ENCODE measurements around the gene CNTRL. TPM values are rescaled to one million over a fixed set of nuclear protein-coding genes. Genes with fewer than 3 reads are reported as not detected.
"Not testable (repeated sequence)": the region's sequence is repeated elsewhere in the genome, so short reads cannot be mapped to it uniquely, and the experiment has no call there.

Gene CNTRL
- total RNA-seq, 2 experiments from 2014 or later, result 62.8 to 69.8 TPM

- H3K27me3 Mint-ChIP-seq, result no peaks in the 10 kb centered on the region
- intact Hi-C loops (cut with micrococcal nuclease), result no loop called here
- no peak for DNase-seq
- peaks cover 9% of the 10 kb centered on the region for H3K4me1 Mint-ChIP-seq (ENCODE audit: low read depth)
- ATAC-seq, result no peak
- peaks cover 75% of the 10 kb centered on the region for H3K36me3 Mint-ChIP-seq (ENCODE audit: low read depth)
- POLR2A ChIA-PET, result interaction anchor here (0.7 to 1.0 kb wide), 2 partner anchors 11 to 27 kb away, joined by 3 read pairs; no protein-coding TSS in a partner anchor
- CTCF ChIA-PET, result interaction anchor here (0.9 kb wide), 1 partner anchor 13 kb away, joined by 3 read pairs; no protein-coding TSS in a partner anchor
- peak overlapping the region; percentile 65 for H3K27ac Mint-ChIP-seq
- TF ChIP-seq, protein P1, sequence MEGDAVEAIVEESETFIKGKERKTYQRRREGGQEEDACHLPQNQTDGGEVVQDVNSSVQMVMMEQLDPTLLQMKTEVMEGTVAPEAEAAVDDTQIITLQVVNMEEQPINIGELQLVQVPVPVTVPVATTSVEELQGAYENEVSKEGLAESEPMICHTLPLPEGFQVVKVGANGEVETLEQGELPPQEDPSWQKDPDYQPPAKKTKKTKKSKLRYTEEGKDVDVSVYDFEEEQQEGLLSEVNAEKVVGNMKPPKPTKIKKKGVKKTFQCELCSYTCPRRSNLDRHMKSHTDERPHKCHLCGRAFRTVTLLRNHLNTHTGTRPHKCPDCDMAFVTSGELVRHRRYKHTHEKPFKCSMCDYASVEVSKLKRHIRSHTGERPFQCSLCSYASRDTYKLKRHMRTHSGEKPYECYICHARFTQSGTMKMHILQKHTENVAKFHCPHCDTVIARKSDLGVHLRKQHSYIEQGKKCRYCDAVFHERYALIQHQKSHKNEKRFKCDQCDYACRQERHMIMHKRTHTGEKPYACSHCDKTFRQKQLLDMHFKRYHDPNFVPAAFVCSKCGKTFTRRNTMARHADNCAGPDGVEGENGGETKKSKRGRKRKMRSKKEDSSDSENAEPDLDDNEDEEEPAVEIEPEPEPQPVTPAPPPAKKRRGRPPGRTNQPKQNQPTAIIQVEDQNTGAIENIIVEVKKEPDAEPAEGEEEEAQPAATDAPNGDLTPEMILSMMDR (IDR thresholded peaks at IDR 0.05), result no peak
- H3K4me3 Mint-ChIP-seq, result no peak overlapping the region
- no peaks in the 10 kb centered on the region for H3K9me3 Mint-ChIP-seq
Observed at GRCh38 chr9:121173501-121173900, 98.7 kb downstream of the CNTRL start.

DNA sequence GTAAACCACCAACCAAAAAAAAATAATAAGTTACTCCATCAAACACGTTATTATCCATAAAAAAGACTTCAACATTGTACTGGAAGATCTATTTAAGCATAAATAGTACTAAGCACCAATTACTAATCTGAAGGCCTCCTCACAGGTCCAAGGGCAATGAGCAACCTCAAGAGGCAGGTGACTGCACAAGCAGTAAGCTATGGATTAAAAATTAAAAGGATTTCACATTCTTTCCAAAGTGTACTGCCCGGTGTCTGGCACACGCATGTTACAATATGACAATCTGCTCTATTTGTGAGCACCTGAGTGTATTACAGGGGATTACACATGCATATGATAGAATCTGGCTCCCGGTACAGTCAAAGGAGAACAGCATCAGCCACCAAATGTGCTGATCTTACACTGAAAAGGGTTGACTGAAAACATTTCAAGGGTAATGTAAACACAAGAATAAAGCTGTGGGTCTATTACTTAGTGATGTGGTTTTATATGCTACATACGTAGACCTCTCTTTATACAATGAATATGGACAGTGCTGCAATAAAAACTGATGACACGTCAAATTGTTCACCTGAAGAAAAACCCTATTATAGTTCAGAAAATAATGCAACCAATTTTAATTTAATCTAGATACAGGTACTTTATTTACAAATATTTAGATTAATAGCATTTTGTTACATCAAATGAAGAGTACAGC, 104.1 kb downstream of the CNTRL start:
- Mint-ChIP-seq H3K27me3 (no peaks in the 10 kb centered on the region), H3K4me3 (no peak overlapping the region), H3K27ac (peak overlapping the region; percentile 77), H3K9me3 (no peaks in the 10 kb centered on the region), H3K4me1 (ENCODE audit: low read depth) (peaks cover 19% of the 10 kb centered on the region), H3K36me3 (ENCODE audit: low read depth) (peaks cover 62% of the 10 kb centered on the region)
- ChIA-PET POLR2A (interaction anchor here (0.7 kb wide), 1 partner anchor 9 kb away, joined by 3 read pairs; no protein-coding TSS in a partner anchor), CTCF (interaction anchor here (1.9 kb wide), 1 partner anchor 8 kb away, joined by 5 read pairs; no protein-coding TSS in a partner anchor)
- DNase-seq (no peak), ATAC-seq (no peak)
- TF ChIP-seq, protein P1 (IDR thresholded peaks at IDR 0.05), result no peak
- intact Hi-C loops (cut with micrococcal nuclease), result no loop called here

DNA sequence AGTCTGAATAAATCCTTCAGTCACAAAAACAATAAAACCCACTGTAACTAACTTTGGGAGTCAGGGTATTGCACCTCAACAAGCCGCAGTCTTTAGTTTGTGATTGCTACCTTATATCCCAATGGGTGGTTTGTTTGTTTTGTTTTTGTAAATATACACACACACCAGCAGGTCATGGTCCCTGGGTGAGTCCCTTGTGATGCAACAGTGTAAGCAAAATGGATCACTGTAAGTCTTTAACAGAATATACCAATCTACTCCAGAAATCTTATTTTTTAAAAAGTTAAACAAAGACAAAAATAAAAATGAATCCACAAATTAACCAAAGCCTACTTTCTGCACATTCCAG, 104.6 kb downstream of the CNTRL start:
- H3K4me1 Mint-ChIP-seq (ENCODE audit: low read depth), result peaks cover 24% of the 10 kb centered on the region
- H3K27me3 Mint-ChIP-seq; ATAC-seq; intact Hi-C loops (cut with micrococcal nuclease); H3K9me3 Mint-ChIP-seq; DNase-seq; H3K4me3 Mint-ChIP-seq: not testable (repeated sequence)
- peaks cover 62% of the 10 kb centered on the region for H3K36me3 Mint-ChIP-seq (ENCODE audit: low read depth)
- ChIA-PET CTCF (interaction anchor here (1.9 kb wide), 1 partner anchor 8 kb away, joined by 5 read pairs; no protein-coding TSS in a partner anchor), POLR2A (interaction anchor here (0.7 kb wide), 1 partner anchor 10 kb away, joined by 3 read pairs; no protein-coding TSS in a partner anchor)
- peak overlapping the region; percentile 67 for H3K27ac Mint-ChIP-seq

GRCh38 chr9:121179930-121180681, 105.4 kb downstream of the CNTRL start:
- Mint-ChIP-seq H3K4me1 (ENCODE audit: low read depth) (peaks cover 31% of the 10 kb centered on the region), H3K27ac (peak overlapping the region; percentile 67), H3K27me3 (no peaks in the 10 kb centered on the region), H3K36me3 (ENCODE audit: low read depth) (peaks cover 62% of the 10 kb centered on the region), H3K9me3 (no peaks in the 10 kb centered on the region), H3K4me3 (no peak overlapping the region)
- ChIA-PET CTCF (interaction anchor here (1.2 to 1.9 kb wide), 2 partner anchors 9 to 11 kb away, joined by 5 read pairs; no protein-coding TSS in a partner anchor), POLR2A (interaction anchor here (1.2 kb wide), 1 partner anchor 10 kb away, joined by 4 read pairs; no protein-coding TSS in a partner anchor)
- intact Hi-C loops (cut with micrococcal nuclease), result no loop called here
- ATAC-seq (no peak), DNase-seq (no peak)
- TF ChIP-seq, protein P1 (IDR thresholded peaks at IDR 0.05), result no peak

- TF ChIP-seq, protein P1 (IDR thresholded peaks at IDR 0.05), result no peak
- H3K4me3 Mint-ChIP-seq, result no peak overlapping the region
- peaks cover 47% of the 10 kb centered on the region for H3K4me1 Mint-ChIP-seq (ENCODE audit: low read depth)
- peaks cover 62% of the 10 kb centered on the region for H3K36me3 Mint-ChIP-seq (ENCODE audit: low read depth)
- no peaks in the 10 kb centered on the region for H3K27me3 Mint-ChIP-seq
- no peaks in the 10 kb centered on the region for H3K9me3 Mint-ChIP-seq
- POLR2A ChIA-PET, result interaction anchor here (0.7 to 0.9 kb wide), 2 partner anchors 18 to 55 kb away, joined by 3 read pairs; no protein-coding TSS in a partner anchor
- intact Hi-C loops (cut with micrococcal nuclease), result no loop called here
- CTCF ChIA-PET, result interaction anchor here (0.8 kb wide), 1 partner anchor 13 kb away, joined by 3 read pairs; no protein-coding TSS in a partner anchor
- ATAC-seq (no peak), DNase-seq (no peak)
- H3K27ac Mint-ChIP-seq, result no peak overlapping the region
Observed at GRCh38 chr9:121182101-121182836, 107.5 kb downstream of the CNTRL start.

All from activated CD8-positive, alpha-beta T cell treated with anti-CD3 and anti-CD28 coated beads for 36 hours (primary cell).